Calu3 (cell line): ENCODE measurements around the gene PIH1D1. TPM values are rescaled to one million over a fixed set of nuclear protein-coding genes. Genes with fewer than 3 reads are reported as not detected.
A peak's percentile ranks its signal among the peaks of the same experiment; 100 is the strongest.

Experiments used
- BruUV-seq: library from RNA; stranded (reverse); fragments of 400-500 nt; replicated peaks from 2 replicates; lab custom pipeline; 2021; lab: Mats Ljungman, UMichigan
- CTCF ChIA-PET: fragments of 300-600 bp; sonication (Branson Sonifier 250); formaldehyde crosslinking; loops from one replicate; lab custom pipeline; 2022; ENCODE audit warnings: antibody characterized with exemption; lab: Charles Lee
- DNase-seq: peaks from one replicate; pipeline ENCODE4 v3.0.0; 2022
- H3K27ac Mint-ChIP-seq: one replicate; pipeline ENCODE4 v1.8.0; 2022; ENCODE audit warnings: mixed read lengths; ENCODE audit not compliant: unreplicated experiment
- H3K27me3 Mint-ChIP-seq: one replicate; pipeline ENCODE4 v1.8.0; 2022; ENCODE audit warnings: mixed read lengths; ENCODE audit not compliant: unreplicated experiment
- H3K36me3 Mint-ChIP-seq: one replicate; pipeline ENCODE4 v1.8.0; 2022; ENCODE audit warnings: mild to moderate bottlenecking, moderate library complexity, mixed read lengths; ENCODE audit not compliant: insufficient read depth, unreplicated experiment
- H3K4me1 Mint-ChIP-seq: one replicate; pipeline ENCODE4 v1.8.0; 2022; ENCODE audit warnings: mild to moderate bottlenecking, low read depth, mixed read lengths; ENCODE audit not compliant: unreplicated experiment
- H3K4me3 Mint-ChIP-seq: one replicate; pipeline ENCODE4 v1.8.0; 2022; ENCODE audit warnings: mild to moderate bottlenecking, low read depth, moderate library complexity, mixed read lengths; ENCODE audit not compliant: unreplicated experiment
- H3K9me3 Mint-ChIP-seq: one replicate; pipeline ENCODE4 v1.8.0; 2022; ENCODE audit warnings: low read depth, mixed read lengths; ENCODE audit not compliant: unreplicated experiment
- CTCF ChIP-seq: fragments of 200-600 bp; IDR thresholded peaks from one replicate; pipeline ENCODE4 v1.8.0; 2022; ENCODE audit warnings: antibody characterized with exemption; ENCODE audit not compliant: unreplicated experiment
- intact Hi-C: fragments of 100-400 bp; cut with micrococcal nuclease; formaldehyde crosslinking; loops from one replicate; pipeline ENCODE4 v1.10.0; 2022; ENCODE audit not compliant: unreplicated experiment
- total RNA-seq: library from RNA; stranded (reverse); gene quantifications from 2 replicates; pipeline ENCODE4 v1.2.3, GENCODE V29; 2022

The PIH1D1 gene
- total RNA-seq, 1 experiment from 2014 or later = 141 TPM

- Mint-ChIP-seq H3K9me3 (peaks cover 3% of the 10 kb centered on the region), H3K27ac (no peak overlapping the region), H3K4me1 (peaks cover 29% of the 10 kb centered on the region), H3K4me3 (peak overlapping the region; percentile 37), H3K27me3 (peaks cover 99% of the 10 kb centered on the region), H3K36me3 (no peaks in the 10 kb centered on the region)
- no TSS peak for BruUV-seq
- intact Hi-C loops = loop anchor here (5.0 kb wide), 1 partner anchor 36 kb away; no protein-coding TSS in a partner anchor
- TF ChIP-seq CTCF = no peak
- DNase-seq = peak; percentile 42
- CTCF ChIA-PET = interaction anchor here (0.7 kb wide), 1 partner anchor 561 kb away, joined by 4 read pairs; no protein-coding TSS in a partner anchor
Observed at GRCh38 chr19:49427855-49428546, 23.6 kb downstream of the PIH1D1 start.

- peaks cover 30% of the 10 kb centered on the region for H3K4me1 Mint-ChIP-seq
- TF ChIP-seq CTCF = no peak
- BruUV-seq = no TSS peak
- CTCF ChIA-PET = interaction anchor here (0.7 kb wide), 1 partner anchor 561 kb away, joined by 4 read pairs; no protein-coding TSS in a partner anchor
- H3K9me3 Mint-ChIP-seq = peaks cover 3% of the 10 kb centered on the region
- H3K36me3 Mint-ChIP-seq = no peaks in the 10 kb centered on the region
- H3K27ac Mint-ChIP-seq = no peak overlapping the region
- peaks cover 99% of the 10 kb centered on the region for H3K27me3 Mint-ChIP-seq
- no peak overlapping the region for H3K4me3 Mint-ChIP-seq
- no peak for DNase-seq
- intact Hi-C loops = loop anchor here (5.0 kb wide), 1 partner anchor 35 kb away; no protein-coding TSS in a partner anchor
Observed at GRCh38 chr19:49427339-49427738, 24.3 kb downstream of the PIH1D1 start.

GRCh38 chr19:49425922-49426592, 25.6 kb downstream of the PIH1D1 start:
- intact Hi-C loops = loop anchor here (5.0 kb wide), 1 partner anchor 34 kb away; no protein-coding TSS in a partner anchor
- H3K4me1 Mint-ChIP-seq = peaks cover 39% of the 10 kb centered on the region
- peak; percentile 57 for DNase-seq

GRCh38 chr19:49425178-49425577, 26.4 kb downstream of the PIH1D1 start, which contains the start of gene GFY:
TSS of gene GFY (plus strand) at chr19:49425388. CDS start at chr19:49426431, 1,043 bp downstream.
- CTCF ChIA-PET = no interaction called here
- no TSS peak for BruUV-seq
- Mint-ChIP-seq H3K36me3 (peaks cover 5% of the 10 kb centered on the region), H3K27me3 (peaks cover 100% of the 10 kb centered on the region), H3K4me1 (peaks cover 39% of the 10 kb centered on the region), H3K27ac (no peak within 1 kb of the TSS), H3K9me3 (no peaks in the 10 kb centered on the region), H3K4me3 (no peak within 1 kb of the TSS)
- DNase-seq = no peak
- no peak for TF ChIP-seq CTCF
- intact Hi-C loops = loop anchor here (5.0 kb wide), 1 partner anchor 33 kb away; no protein-coding TSS in a partner anchor

More at GRCh38 chr19:49425922-49426592, 25.6 kb downstream of the PIH1D1 start:
- Mint-ChIP-seq H3K4me3 (peak overlapping the region; percentile 1), H3K36me3 (peaks cover 4% of the 10 kb centered on the region), H3K9me3 (no peaks in the 10 kb centered on the region), H3K27me3 (peaks cover 100% of the 10 kb centered on the region), H3K27ac (no peak overlapping the region)
- BruUV-seq = no TSS peak
- TF ChIP-seq CTCF = no peak
- CTCF ChIA-PET = interaction anchor here (0.6 kb wide), 1 partner anchor 16 kb away, joined by 6 read pairs; no protein-coding TSS in a partner anchor
